ENCODE measurements around the gene FBRS.
"Not testable (repeated sequence)": the region's sequence is repeated elsewhere in the genome, so short reads cannot be mapped to it uniquely, and the experiment has no call there.

Gene FBRS

GRCh38 chr16:30698139-30698815, 40.0 kb downstream of the FBRS start:
- DNase-seq (ENCODE audit: low read depth in 2 of 2, low spot score in 1 of 2) = peak; percentile 96 to 98

GRCh38 chr16:30698816-30699614, 40.8 kb downstream of the FBRS start, which contains the start of gene SRCAP:
TSS of gene SRCAP (plus strand) at chr16:30699171. CDS start at chr16:30700825, 1,654 bp downstream.
- peak; percentile 68 to 74 for DNase-seq (ENCODE audit: low read depth in 2 of 2, low spot score in 1 of 2)

GRCh38 chr16:30699615-30700099, 41.4 kb downstream of the FBRS start:
- no peak for DNase-seq (ENCODE audit: low read depth in 2 of 2, low spot score in 1 of 2)

- no peak for DNase-seq (ENCODE audit: low read depth in 2 of 2, low spot score in 1 of 2)
Measured at GRCh38 chr16:30700491-30700890, 42.3 kb downstream of the FBRS start.

GRCh38 chr16:30700971-30701370, 42.7 kb downstream of the FBRS start:
- no peak for DNase-seq (ENCODE audit: low read depth in 2 of 2, low spot score in 1 of 2)

- not testable (repeated sequence) for DNase-seq (ENCODE audit: low read depth in 2 of 2, low spot score in 1 of 2)
Measured at GRCh38 chr16:30703071-30703470, 44.8 kb downstream of the FBRS start.

GRCh38 chr16:30703971-30704370, 45.7 kb downstream of the FBRS start:
- DNase-seq (ENCODE audit: low read depth in 2 of 2, low spot score in 1 of 2) = no peak

GRCh38 chr16:30706046-30706445, 47.8 kb downstream of the FBRS start:
- no peak for DNase-seq (ENCODE audit: low read depth in 2 of 2, low spot score in 1 of 2)

- DNase-seq (ENCODE audit: low read depth in 2 of 2, low spot score in 1 of 2) = no peak
Measured at GRCh38 chr16:30710971-30711370, 52.7 kb downstream of the FBRS start.

- no peak for DNase-seq (ENCODE audit: low read depth in 2 of 2, low spot score in 1 of 2)
Measured at GRCh38 chr16:30711712-30712111, 53.5 kb downstream of the FBRS start.

GRCh38 chr16:30715750-30716445, 57.7 kb downstream of the FBRS start:
- DNase-seq (ENCODE audit: low read depth in 2 of 2, low spot score in 1 of 2) = peak in 1 of 2 donors; percentile 27

GRCh38 chr16:30720086-30720485, 61.9 kb downstream of the FBRS start:
- DNase-seq (ENCODE audit: low read depth in 2 of 2, low spot score in 1 of 2) = no peak
